Measurements from ENCODE around the gene CCDC30.

- TF ChIP-seq EP300 (IDR thresholded peaks at IDR 0.05) (no peak), CTCF (IDR thresholded peaks at IDR 0.05) (no peak), POLR2A (IDR thresholded peaks at IDR 0.05) (no peak)
Observed at GRCh38 chr1:42698081-42698813, 235.2 kb downstream of the CCDC30 start.
